ENCODE data around the gene DLG3. TPM values are rescaled to one million over a fixed set of nuclear protein-coding genes. Genes with fewer than 3 reads are reported as not detected.

The DLG3 gene
- total RNA-seq, 1 experiment from 2014 or later, result 26.4 TPM

DNA sequence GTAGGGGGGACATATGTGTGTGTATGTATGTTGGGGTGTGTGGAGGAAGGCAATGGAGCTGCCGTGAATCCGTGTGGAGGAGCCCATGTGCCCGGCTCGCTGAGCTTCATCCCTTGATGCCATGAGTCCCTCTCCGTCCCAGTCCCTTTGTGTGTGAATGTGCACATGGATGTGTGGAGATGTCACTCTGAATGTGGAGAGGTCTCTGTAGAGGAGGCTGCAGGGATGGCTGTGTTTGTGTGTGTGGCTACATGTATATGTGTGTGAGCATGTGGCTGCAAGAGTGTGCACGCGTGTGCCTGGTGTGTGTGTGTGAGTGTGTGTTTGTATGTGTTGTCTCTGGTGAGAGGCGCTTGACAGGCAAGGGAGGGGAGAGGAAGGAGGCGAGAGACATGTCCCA lies 1.3 kb downstream of the DLG3 start:
- ChIA-PET POLR2A (ENCODE audit: unreplicated experiment) (no interaction called here), CTCF (no interaction called here)
- no TSS peak for BruUV-seq (replicated peaks)

DNA sequence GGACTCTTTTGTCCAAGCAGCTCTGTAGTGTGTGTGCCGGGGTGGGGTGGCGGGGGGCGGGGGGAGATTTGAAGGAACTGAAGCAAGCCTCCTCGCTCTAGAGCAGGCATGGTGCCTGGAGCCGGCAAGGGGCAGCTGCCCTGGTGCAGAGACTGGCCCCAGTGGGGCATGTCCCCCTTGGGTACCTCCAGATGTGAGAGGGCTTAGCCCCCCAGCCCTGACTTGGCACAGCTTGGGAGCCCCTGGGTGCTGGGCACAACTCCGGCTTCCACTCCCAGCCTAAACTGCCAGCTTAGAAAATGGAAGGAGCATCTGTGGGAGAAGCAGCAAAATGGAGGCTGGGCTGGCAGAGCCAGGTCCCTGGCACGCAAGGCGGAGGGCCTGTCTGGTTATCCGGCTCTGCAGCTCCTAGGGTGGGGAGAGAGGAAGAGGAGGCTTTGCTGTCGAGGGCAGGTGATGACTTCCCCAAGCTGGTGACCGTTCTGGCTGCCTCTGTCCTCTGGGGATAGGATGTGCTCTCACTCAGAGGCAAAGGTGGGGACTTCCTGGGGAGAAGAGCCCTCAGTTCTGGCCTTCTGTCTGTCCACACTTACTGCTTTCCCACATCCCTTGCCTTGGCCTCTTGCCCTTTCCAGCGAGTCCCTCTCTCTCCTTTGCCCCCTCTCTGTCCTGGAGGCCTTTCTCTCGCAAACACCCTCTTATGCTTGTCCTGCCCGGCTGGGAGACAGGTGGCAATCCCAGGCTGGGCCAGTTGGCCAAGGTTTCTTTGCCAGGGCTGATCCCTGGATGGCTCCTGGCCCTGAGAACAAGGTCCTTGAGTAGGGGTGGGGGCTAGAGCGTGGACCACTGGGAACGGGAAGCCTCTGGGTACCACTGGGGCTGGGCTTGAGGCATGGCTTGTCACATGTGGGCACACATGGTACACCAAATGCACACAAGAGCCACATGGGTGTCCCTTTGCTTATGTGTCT lies 2.0 kb downstream of the DLG3 start:
- ChIA-PET POLR2A (ENCODE audit: unreplicated experiment) (no interaction called here), CTCF (no interaction called here)
- Histone ChIP-seq H3K4me3 (ENCODE audit: low read length) (no peak overlapping the region), H3K36me3 (ENCODE audit: low read depth, low read length) (no peaks in the 10 kb centered on the region), H3K4me2 (ENCODE audit: low read length) (no peak overlapping the region), H3K79me2 (ENCODE audit: low read length) (no peaks in the 10 kb centered on the region), H3F3A (ENCODE audit: low read length, unreplicated experiment) (no peaks in the 10 kb centered on the region), H3K9ac (ENCODE audit: low read length) (no peak overlapping the region), H2AFZ (ENCODE audit: low read length) (no peak overlapping the region), H3K27me3 (ENCODE audit: low read length) (peaks cover 26% of the 10 kb centered on the region), H3K27ac (ENCODE audit: low read length) (no peak overlapping the region), H4K20me1 (ENCODE audit: low read length) (no peaks in the 10 kb centered on the region), H3K9me2 (replicated peaks; ENCODE audit: low read length) (no peaks in the 10 kb centered on the region), H3K4me1 (ENCODE audit: insufficient read depth, low read length) (peaks cover under 1% of the 10 kb centered on the region; the same call in 1 of the 2 replicates), H3K9me3 (ENCODE audit: low read length) (no peaks in the 10 kb centered on the region)
- ATAC-seq (no peak), DNase-seq (no peak)
- TF ChIP-seq EZH2phosphoT487 (IDR thresholded peaks at IDR 0.05; ENCODE audit: borderline replicate concordance, low read length), result no peak
- no TSS peak for BruUV-seq (replicated peaks)
- intact Hi-C loops (cut with micrococcal nuclease), result no loop called here

More for the DNA sequence above, 1.3 kb downstream of the DLG3 start:
- TF ChIP-seq EZH2 (IDR thresholded peaks at IDR 0.05; ENCODE audit: low read length, unreplicated experiment) (no peak), EZH2phosphoT487 (IDR thresholded peaks at IDR 0.05; ENCODE audit: borderline replicate concordance, low read length) (no peak)
- TF ChIP-seq, protein P1, sequence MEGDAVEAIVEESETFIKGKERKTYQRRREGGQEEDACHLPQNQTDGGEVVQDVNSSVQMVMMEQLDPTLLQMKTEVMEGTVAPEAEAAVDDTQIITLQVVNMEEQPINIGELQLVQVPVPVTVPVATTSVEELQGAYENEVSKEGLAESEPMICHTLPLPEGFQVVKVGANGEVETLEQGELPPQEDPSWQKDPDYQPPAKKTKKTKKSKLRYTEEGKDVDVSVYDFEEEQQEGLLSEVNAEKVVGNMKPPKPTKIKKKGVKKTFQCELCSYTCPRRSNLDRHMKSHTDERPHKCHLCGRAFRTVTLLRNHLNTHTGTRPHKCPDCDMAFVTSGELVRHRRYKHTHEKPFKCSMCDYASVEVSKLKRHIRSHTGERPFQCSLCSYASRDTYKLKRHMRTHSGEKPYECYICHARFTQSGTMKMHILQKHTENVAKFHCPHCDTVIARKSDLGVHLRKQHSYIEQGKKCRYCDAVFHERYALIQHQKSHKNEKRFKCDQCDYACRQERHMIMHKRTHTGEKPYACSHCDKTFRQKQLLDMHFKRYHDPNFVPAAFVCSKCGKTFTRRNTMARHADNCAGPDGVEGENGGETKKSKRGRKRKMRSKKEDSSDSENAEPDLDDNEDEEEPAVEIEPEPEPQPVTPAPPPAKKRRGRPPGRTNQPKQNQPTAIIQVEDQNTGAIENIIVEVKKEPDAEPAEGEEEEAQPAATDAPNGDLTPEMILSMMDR (conservative IDR thresholded peaks at IDR 0.05; ENCODE audit: low read depth, low read length), result no peak
- Histone ChIP-seq H3F3A (ENCODE audit: low read length, unreplicated experiment) (no peaks in the 10 kb centered on the region), H3K27me3 (ENCODE audit: low read length) (peaks cover 26% of the 10 kb centered on the region), H3K9me3 (ENCODE audit: low read length) (no peaks in the 10 kb centered on the region), H3K4me3 (ENCODE audit: low read length) (no peak overlapping the region), H2AFZ (ENCODE audit: low read length) (no peak overlapping the region), H3K4me1 (ENCODE audit: insufficient read depth, low read length) (no peaks in the 10 kb centered on the region), H3K27ac (ENCODE audit: low read length) (no peak overlapping the region), H3K36me3 (ENCODE audit: low read depth, low read length) (no peaks in the 10 kb centered on the region), H3K9ac (ENCODE audit: low read length) (no peak overlapping the region), H3K9me2 (replicated peaks; ENCODE audit: low read length) (no peaks in the 10 kb centered on the region), H3K4me2 (ENCODE audit: low read length) (no peak overlapping the region), H3K79me2 (ENCODE audit: low read length) (no peaks in the 10 kb centered on the region), H4K20me1 (ENCODE audit: low read length) (no peaks in the 10 kb centered on the region)
- DNase-seq (no peak), ATAC-seq (no peak)
- intact Hi-C loops (cut with micrococcal nuclease), result no loop called here

DNA sequence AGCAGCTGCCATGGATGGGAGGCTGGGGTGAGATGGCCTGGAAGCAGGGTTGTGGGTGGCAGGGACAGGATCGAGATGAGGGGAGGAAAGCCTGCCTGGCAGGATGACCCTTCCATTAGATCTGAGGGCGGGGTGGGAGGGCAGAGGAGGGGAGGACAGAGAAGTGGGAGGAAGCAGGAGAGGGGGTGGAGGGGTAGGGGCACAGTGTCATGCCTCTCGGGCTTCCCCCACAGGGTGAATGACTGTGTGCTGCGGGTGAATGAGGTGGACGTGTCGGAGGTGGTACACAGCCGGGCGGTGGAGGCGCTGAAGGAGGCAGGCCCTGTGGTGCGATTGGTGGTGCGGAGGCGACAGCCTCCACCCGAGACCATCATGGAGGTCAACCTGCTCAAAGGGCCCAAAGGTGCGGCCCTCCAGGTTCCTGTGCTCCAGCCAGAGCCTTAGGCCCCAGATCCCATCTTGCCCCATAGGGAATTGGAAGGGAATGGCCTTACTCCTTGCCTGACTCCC lies 4.9 kb downstream of the DLG3 start:
- TF ChIP-seq EZH2phosphoT487 (IDR thresholded peaks at IDR 0.05; ENCODE audit: borderline replicate concordance, low read length), result no peak
- TF ChIP-seq EZH2 (IDR thresholded peaks at IDR 0.05; ENCODE audit: low read length, unreplicated experiment), result no peak
- TF ChIP-seq, protein P1 (conservative IDR thresholded peaks at IDR 0.05; ENCODE audit: low read depth, low read length), result no peak
- ChIA-PET CTCF (no interaction called here), POLR2A (ENCODE audit: unreplicated experiment) (no interaction called here)

More for the DNA sequence above, 4.9 kb downstream of the DLG3 start:
- H3K9me3 ChIP-seq (ENCODE audit: low read length), result no peaks in the 10 kb centered on the region
- no peaks in the 10 kb centered on the region for H3F3A ChIP-seq (ENCODE audit: low read length, unreplicated experiment)
- H3K27me3 ChIP-seq (ENCODE audit: low read length), result peaks cover 15% of the 10 kb centered on the region
- no peak overlapping the region for H3K4me3 ChIP-seq (ENCODE audit: low read length)
- no peaks in the 10 kb centered on the region for H3K36me3 ChIP-seq (ENCODE audit: low read depth, low read length)
- no peaks in the 10 kb centered on the region for H3K9me2 ChIP-seq (replicated peaks; ENCODE audit: low read length)
- DNase-seq, result no peak
- intact Hi-C loops (cut with micrococcal nuclease), result no loop called here
- peaks cover 20% of the 10 kb centered on the region for H3K4me1 ChIP-seq (ENCODE audit: insufficient read depth, low read length)
- no peak for ATAC-seq
- H3K27ac ChIP-seq (ENCODE audit: low read length), result no peak overlapping the region
- H3K4me2 ChIP-seq (ENCODE audit: low read length), result no peak overlapping the region
- H3K79me2 ChIP-seq (ENCODE audit: low read length), result peaks cover 7% of the 10 kb centered on the region; the same call in 1 of the 2 replicates
- no peaks in the 10 kb centered on the region for H4K20me1 ChIP-seq (ENCODE audit: low read length)
- no peak overlapping the region for H2AFZ ChIP-seq (ENCODE audit: low read length)
- no peak overlapping the region for H3K9ac ChIP-seq (ENCODE audit: low read length)
- BruUV-seq (replicated peaks), result no TSS peak

Data from PC-3 (cell line).